ENCODE measurements around the gene CGNL1.

Gene CGNL1

DNA sequence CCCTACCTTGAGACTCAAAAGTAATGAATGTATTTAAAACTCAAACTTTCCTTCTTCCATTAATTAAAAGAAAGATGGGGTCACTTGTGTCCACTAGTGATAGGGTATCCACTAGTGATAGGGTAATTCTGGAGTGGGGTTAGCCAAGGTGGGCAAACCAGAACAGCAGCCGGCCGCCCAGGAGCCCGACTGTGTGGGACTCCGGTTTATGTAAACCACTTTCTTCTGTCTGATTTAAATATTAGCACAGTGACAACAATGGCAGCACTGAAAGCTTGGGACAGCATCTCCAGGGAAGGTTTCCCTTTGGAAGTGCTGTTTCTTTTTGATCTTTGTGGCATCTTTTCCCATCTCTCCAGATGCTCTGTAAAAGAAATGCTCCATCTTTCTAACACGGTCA is 216.1 kb downstream of the CGNL1 start:
- no peak for DNase-seq (ENCODE audit: low read depth in 2 of 2, low spot score in 1 of 2)

DNA sequence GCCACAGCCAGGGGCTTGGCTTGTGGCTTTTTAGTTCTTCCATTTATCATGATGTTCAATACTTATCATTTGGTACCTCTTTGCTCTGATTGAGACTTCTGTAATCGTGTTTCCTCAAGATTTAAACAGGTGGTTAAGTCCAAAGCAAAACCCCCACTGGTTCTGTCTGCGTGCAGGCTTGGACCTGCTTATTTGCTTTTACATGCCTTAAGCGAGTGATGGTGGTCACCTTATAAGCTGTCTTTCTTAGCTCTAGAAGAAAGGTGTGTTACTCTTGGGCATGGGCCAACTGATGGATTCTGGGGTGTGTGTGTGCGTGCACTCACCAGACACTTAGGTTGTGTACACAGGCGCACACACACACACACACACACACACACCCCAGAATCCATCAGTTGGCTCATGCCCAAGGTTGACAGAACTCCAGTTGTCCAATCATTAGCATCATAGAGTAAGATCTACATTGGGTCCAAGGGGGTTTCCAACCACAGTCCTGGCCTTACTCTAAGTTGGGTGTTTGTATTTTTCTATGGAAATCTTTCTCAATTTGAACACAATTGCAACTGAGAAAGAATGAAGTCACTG is 216.6 kb downstream of the CGNL1 start:
- DNase-seq (ENCODE audit: low read depth in 2 of 2, low spot score in 1 of 2): no peak

DNA sequence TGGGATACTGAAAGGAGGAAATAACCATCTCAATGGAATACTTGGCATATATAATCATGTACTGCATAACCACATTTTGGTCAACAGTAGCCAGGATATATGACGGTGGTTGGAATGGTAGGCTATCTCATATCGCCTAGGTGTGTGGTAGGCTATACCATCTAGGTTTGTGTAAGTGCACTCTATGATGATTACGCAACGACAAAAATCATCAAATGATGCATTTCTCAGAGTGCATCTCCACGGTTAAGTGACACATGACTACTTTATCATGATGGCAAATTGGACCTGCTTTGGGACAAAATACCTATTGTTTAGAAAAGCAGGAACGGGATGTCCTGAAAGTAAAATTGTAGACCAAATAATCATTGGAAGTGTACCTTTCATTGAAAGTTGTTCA is 218.2 kb downstream of the CGNL1 start:
- no peak for DNase-seq (ENCODE audit: low read depth in 2 of 2, low spot score in 1 of 2)

DNA sequence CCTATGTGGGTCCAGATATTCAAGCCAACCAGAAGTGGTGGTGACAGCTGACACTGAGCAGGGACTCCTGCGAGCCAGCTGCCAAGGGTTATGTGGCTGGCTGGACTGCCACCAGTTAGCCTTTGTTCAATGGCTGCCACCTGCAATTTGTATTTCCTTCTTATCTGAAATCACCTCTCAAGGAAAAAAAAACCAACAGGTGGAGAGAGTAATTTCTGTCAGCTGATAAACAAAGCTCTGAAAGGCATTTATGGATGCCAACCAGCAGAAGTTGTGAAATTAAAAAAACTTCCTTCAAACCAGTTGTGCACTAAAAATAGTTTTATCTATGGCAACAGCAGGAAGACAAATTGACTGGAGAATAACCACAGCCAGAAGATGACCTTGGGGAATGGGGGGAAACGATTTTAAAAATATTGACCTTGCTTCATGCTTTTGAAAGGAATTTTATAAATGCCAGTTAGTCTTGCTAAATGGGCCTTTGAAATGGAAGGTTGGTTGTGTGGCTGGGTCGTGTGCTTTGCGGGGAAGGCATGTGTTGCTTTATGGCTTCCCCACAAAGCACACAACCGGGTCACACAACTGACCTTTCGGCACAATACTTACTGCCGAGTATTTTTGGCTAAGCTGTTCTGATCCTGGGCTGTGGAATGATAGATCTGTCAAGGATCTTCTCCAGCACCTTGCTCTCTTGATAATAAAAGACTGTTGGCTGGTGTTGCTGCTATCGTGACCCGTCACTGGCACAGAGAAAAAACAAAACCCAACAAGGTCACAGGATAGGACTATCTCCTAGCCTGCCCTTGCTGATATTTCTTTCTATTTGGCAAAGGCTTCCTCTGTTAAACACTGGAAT is 218.9 kb downstream of the CGNL1 start:
- DNase-seq (ENCODE audit: low read depth in 2 of 2, low spot score in 1 of 2): no peak

DNA sequence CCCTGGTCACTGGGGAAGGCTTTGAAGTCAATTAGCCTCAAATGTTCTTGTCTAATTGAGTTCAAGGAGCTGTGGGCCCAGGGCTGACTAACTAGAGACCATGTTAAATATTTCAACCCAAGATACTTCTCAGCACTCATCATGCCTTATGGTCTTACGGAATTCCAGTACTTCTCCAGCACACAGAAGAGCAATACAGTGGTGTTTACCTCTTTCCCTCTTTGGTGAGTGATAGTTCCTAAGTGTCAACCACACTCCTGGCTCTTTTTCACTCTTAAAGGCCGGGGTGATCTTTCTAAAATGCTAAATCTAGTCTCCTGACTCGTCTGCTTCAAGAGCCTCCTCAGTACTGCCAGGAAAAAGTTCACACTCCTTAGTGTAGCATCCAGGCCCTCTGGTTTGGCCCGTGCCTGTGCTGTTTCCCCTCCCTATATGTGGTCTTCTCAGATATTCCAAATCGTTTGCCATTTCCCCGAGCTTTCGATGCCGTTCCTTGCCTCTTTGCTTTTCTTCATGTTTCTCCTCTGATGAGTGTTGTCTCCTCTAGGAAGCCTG is 220.1 kb downstream of the CGNL1 start:
- no peak for DNase-seq (ENCODE audit: low read depth in 2 of 2, low spot score in 1 of 2)

DNA sequence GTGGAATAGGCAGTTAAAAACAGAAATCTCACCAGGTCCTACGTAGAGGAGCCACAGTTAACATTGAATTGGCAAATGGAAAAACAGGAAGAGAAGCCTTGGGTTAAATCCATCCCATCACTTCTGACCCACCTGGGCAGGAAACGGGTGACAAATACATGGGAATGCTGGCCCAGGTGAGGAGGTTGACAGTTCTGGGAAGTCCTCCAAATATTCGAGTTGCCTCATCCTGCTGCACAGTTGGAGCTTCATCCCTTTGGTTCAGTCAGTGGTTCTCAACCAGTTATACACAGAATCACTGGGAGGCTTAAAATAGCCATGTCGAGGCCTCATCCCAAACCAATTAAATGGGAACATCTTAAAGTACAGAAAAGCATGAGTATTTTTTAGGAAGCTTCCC is 220.7 kb downstream of the CGNL1 start:
- no peak for DNase-seq (ENCODE audit: low read depth in 2 of 2, low spot score in 1 of 2)

DNA sequence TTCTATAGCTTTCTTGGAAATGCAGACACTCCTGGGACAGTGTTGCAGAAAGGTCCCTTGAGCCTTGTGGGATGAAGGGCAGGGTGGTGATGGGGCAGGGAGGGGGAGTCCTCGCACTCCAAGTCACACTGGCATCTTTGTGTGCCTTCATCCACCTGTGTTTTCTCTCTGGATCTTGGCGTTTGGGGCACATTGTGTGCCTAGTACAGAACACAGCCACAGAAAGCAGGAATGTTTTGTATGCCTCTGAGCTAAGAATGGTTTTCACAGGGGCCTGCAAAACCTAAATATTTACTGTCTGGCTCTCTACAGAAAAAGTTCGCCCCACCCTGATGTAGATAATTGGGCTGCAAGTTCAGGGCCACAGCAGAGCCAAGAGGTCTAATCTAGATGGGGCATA is 221.1 kb downstream of the CGNL1 start:
- no peak for DNase-seq (ENCODE audit: low read depth in 2 of 2, low spot score in 1 of 2)

DNA sequence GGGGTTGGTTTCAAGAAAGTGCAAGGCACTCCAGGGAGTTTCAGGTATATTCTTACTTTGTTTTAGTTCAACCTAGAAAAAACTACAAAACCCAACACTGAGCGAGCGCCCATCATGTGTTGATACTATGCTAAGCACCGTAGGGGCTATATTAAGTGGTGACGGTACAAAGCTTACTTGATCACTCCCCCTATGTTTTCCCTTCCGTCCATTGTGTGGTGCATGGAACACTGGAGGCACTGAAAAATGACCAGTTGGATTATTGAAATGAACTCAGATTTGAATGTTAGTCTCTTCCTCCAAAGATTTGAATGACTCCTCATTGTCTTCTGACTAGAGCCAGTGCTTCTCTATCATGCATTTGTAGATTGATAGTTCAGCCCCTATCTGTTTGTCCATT is 222.0 kb downstream of the CGNL1 start:
- DNase-seq (ENCODE audit: low read depth in 2 of 2, low spot score in 1 of 2): no peak

DNA sequence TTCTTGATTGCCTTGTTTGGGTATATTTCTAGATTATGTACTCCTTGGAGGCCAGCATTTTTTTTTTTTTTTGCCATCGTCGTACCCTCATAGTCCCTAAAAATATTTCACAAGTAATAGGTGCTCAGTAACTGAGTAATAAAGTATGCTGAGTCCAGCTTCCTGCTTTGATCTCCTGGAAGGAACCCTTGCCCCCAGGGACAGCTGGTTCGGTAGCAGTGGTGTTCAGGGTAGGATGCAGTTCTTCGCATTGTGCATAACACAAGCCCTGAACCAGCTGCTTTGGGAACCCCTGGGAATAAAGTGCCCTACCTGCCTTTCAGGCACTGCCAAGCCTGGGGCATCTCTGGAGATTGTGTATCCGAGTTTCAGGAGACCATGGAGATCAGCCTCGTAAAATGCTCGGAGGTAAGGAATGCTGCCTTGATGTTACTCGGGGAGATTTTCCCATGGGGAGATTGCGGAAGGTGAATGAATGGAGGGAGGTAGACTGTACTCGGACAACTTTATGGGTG is 223.0 kb downstream of the CGNL1 start:
- DNase-seq (ENCODE audit: low read depth in 2 of 2, low spot score in 1 of 2): no peak

DNA sequence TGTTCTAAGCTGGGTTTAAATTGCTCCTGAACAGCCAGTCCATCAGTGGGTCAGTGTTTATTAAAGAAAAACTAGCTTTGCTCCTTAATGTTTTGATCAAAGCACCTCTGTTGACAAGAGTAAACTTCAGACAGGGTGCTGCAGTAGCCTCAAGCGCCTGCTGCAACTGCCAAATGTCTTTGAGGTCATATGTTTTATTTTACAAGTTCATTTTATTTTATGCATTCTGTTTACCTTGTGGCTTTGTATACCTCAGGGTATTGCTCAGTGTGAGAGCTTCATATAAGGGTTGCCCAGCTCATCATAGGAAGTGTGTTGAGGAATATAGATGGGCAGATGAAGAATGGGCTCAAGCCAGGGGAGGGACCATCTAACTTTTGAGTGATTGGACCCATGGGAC is 223.9 kb downstream of the CGNL1 start:
- DNase-seq (ENCODE audit: low read depth in 2 of 2, low spot score in 1 of 2): no peak
